H1 (cell line): ENCODE results near the gene SAPCD1. TPM values are rescaled to one million over a fixed set of nuclear protein-coding genes. Genes with fewer than 3 reads are reported as not detected.

Source experiments
- CHD1 ChIP-seq: IDR thresholded peaks from 2 replicates; pipeline ENCODE4 v1.6.1; 2012; ENCODE audit warnings: low read depth, low read length, improper control_type of control experiment
- CTBP2 ChIP-seq: IDR thresholded peaks from 2 replicates; pipeline ENCODE4 v1.7.0; 2011; ENCODE audit warnings: borderline replicate concordance, mild to moderate bottlenecking, moderate library complexity, mixed read lengths, low read length; ENCODE audit not compliant: insufficient read depth, insufficient read length
- NRF1 ChIP-seq: IDR thresholded peaks from 2 replicates; pipeline ENCODE4 v1.6.1; 2011; ENCODE audit warnings: mild to moderate bottlenecking, low read depth, low read length, improper control_type of control experiment
- polyA plus RNA-seq, 7 experiments: library from polyadenylated mRNA; depleted of rRNA in 3 of 7; stranded (reverse) in 5 of 7; unstranded in 2 of 7; fragments of >200 nt in 5 of 7; fragments of 200-250 nt in 2 of 7; gene quantifications; 1 replicate in 5 of 7; 2 replicates in 1 of 7; 4 replicates in 1 of 7; pipeline versions ENCODE4 v1.2.1 to v1.2.3, GENCODE V29; 2011 to 2013; ENCODE audit warnings: missing spikeins in 2 of 7, mixed read lengths in 2 of 7
- total RNA-seq: library from RNA; stranded (reverse); fragmentation: NEBNext Ultra II Directional; extraction: Animal tissue kit (Norgen Biotek cat#: 25700); gene quantifications from 2 replicates; pipeline ENCODE4 v1.2.1, GENCODE V29; 2021
- TF ChIP-seq, protein P1 (sequence below): IDR thresholded peaks from 2 replicates; pipeline ENCODE4 v1.6.1; 2011; ENCODE audit warnings: low read length, improper control_type of control experiment

Gene SAPCD1
- total and polyA plus RNA-seq, 2 of the 8 experiments (the other 6 are each of a cell fraction or from before 2014, with no cell fraction given), result 3.1 to 5.9 TPM

DNA sequence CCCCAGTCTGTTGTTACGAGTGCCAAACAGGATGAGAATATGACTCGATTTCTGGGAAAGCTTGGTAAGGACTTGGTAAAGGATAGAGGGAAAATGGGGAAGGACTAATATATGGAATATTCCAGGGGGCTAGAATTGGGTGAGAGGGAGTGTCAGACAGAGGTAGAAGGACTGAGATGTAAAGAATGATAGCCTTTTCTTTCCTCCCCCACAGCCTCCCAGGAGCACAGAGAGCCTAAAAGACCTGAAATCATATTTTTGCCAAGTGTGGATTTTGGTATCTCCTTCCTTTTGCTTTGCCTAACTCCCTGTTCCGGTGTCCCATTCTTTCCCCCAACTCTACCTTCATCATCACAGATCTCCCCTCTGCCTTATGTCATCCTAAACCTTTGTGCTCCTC lies 19.6 kb upstream of the SAPCD1 start (continued):
- TF ChIP-seq CHD1 (no peak), NRF1 (no peak), CTBP2 (no peak)
- TF ChIP-seq, protein P1, sequence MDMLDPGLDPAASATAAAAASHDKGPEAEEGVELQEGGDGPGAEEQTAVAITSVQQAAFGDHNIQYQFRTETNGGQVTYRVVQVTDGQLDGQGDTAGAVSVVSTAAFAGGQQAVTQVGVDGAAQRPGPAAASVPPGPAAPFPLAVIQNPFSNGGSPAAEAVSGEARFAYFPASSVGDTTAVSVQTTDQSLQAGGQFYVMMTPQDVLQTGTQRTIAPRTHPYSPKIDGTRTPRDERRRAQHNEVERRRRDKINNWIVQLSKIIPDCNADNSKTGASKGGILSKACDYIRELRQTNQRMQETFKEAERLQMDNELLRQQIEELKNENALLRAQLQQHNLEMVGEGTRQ, result no peak
